Karpas-422 (cell line): ENCODE measurements around the gene AIFM2. TPM values are rescaled to one million over a fixed set of nuclear protein-coding genes. Genes with fewer than 3 reads are reported as not detected.

Experiments used
- DNase-seq: peaks from one replicate; pipeline ENCODE4 v3.0.0-alpha.2; 2015
- H2AFZ ChIP-seq: fragments of 200-600 bp; sonication (generic); 2 replicates; pipeline ENCODE4 v1.6.1; 2014; ENCODE audit warnings: antibody characterized with exemption, low read length, mixed read lengths
- H3K27ac ChIP-seq: fragments of 200-600 bp; sonication (generic); 2 replicates; pipeline ENCODE4 v1.5.1; 2014; ENCODE audit warnings: mild to moderate bottlenecking, low read length, moderate library complexity
- H3K27me3 ChIP-seq: fragments of 200-600 bp; sonication (generic); 2 replicates; pipeline ENCODE4 v1.6.1; 2014; ENCODE audit warnings: low read length, mixed read lengths
- H3K36me3 ChIP-seq: fragments of 200-600 bp; sonication (generic); 2 replicates; pipeline ENCODE4 v1.6.1; 2014; ENCODE audit warnings: low read length, mixed read lengths; ENCODE audit not compliant: insufficient read depth
- H3K4me1 ChIP-seq: fragments of 200-600 bp; sonication (generic); 2 replicates; pipeline ENCODE4 v1.6.1; 2014; ENCODE audit warnings: mild to moderate bottlenecking, low read length, mixed read lengths
- H3K4me2 ChIP-seq: fragments of 200-600 bp; sonication (generic); 2 replicates; pipeline ENCODE4 v1.6.1; 2014; ENCODE audit warnings: low read length, low read depth, mild to moderate bottlenecking; ENCODE audit not compliant: poor library complexity, severe bottlenecking
- H3K4me3 ChIP-seq: fragments of 200-600 bp; sonication (generic); 2 replicates; pipeline ENCODE4 v1.5.1; 2014; ENCODE audit warnings: mild to moderate bottlenecking, antibody characterized with exemption, low read length, mixed read lengths
- H3K79me2 ChIP-seq: fragments of 200-600 bp; sonication (generic); 2 replicates; pipeline ENCODE4 v1.6.1; 2014; ENCODE audit warnings: mild to moderate bottlenecking, low read length, mixed read lengths
- H3K9ac ChIP-seq: fragments of 200-600 bp; sonication (generic); 2 replicates; pipeline ENCODE4 v1.6.0; 2014; ENCODE audit warnings: low read length
- H3K9me2 ChIP-seq: fragments of 200-600 bp; sonication (generic), shearing (Covaris generic); replicated peaks from 2 replicates; pipeline ENCODE4 v1.6.0; 2014; ENCODE audit warnings: mild to moderate bottlenecking, low read length, moderate library complexity; ENCODE audit not compliant: insufficient read depth
- H3K9me3 ChIP-seq: fragments of 300-700, 200-600 bp; sonication (generic); 2 replicates; pipeline ENCODE4 v1.6.1; 2014; ENCODE audit warnings: low read length, mixed read lengths
- H4K20me1 ChIP-seq: fragments of 200-600 bp; sonication (generic); 2 replicates; pipeline ENCODE4 v1.6.1; 2014; ENCODE audit warnings: mild to moderate bottlenecking, antibody characterized with exemption, low read length, low read depth; ENCODE audit not compliant: insufficient read depth
- total RNA-seq: library from RNA; depleted of rRNA; stranded (reverse); fragments of >200 nt; shearing (Covaris generic); gene quantifications from 2 replicates; pipeline ENCODE4 v1.2.3, GENCODE V29; 2014; ENCODE audit warnings: low replicate concordance

Gene AIFM2
- total RNA-seq, 1 experiment from 2014 or later = 5.7 TPM

DNA sequence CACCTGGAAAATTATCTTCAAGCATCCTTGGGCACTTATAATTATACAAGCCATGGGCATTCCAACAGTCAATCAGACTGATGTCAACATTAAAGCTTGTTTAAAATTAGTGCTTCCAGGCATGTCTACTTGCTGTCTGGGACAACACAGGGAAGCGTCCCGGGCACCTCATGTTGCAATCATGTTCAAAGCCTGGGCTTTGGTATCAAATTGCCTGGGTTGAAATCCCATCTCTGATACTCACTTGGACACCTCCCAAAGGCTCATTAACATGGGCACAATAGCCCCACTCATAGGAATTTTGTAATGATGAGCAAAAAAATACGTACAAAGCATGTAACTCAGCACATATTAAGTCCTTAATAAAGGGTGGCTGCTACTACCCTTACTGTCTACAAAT is 14.4 kb downstream of the AIFM2 start:
- Histone ChIP-seq H3K4me2 (no peak overlapping the region), H3K9ac (no peak overlapping the region), H2AFZ (no peak overlapping the region), H3K79me2 (no peaks in the 10 kb centered on the region), H3K4me3 (no peak overlapping the region), H3K27ac (no peak overlapping the region), H3K9me3 (no peaks in the 10 kb centered on the region), H3K9me2 (no peaks in the 10 kb centered on the region), H4K20me1 (no peaks in the 10 kb centered on the region), H3K27me3 (no peaks in the 10 kb centered on the region), H3K36me3 (peaks cover 11% of the 10 kb centered on the region; the same call in 1 of the 2 replicates), H3K4me1 (no peaks in the 10 kb centered on the region)
- no peak for DNase-seq

- Histone ChIP-seq H3K36me3 (peaks cover 11% of the 10 kb centered on the region; the same call in 1 of the 2 replicates), H3K79me2 (no peaks in the 10 kb centered on the region), H2AFZ (no peak overlapping the region), H3K4me2 (no peak overlapping the region), H3K27ac (no peak overlapping the region), H3K9me2 (no peaks in the 10 kb centered on the region), H4K20me1 (no peaks in the 10 kb centered on the region), H3K4me3 (no peak overlapping the region), H3K4me1 (no peaks in the 10 kb centered on the region), H3K9me3 (no peaks in the 10 kb centered on the region), H3K27me3 (no peaks in the 10 kb centered on the region), H3K9ac (no peak overlapping the region)
- no peak for DNase-seq
Measured at GRCh38 chr10:70117646-70118045, 15.0 kb downstream of the AIFM2 start.

DNA sequence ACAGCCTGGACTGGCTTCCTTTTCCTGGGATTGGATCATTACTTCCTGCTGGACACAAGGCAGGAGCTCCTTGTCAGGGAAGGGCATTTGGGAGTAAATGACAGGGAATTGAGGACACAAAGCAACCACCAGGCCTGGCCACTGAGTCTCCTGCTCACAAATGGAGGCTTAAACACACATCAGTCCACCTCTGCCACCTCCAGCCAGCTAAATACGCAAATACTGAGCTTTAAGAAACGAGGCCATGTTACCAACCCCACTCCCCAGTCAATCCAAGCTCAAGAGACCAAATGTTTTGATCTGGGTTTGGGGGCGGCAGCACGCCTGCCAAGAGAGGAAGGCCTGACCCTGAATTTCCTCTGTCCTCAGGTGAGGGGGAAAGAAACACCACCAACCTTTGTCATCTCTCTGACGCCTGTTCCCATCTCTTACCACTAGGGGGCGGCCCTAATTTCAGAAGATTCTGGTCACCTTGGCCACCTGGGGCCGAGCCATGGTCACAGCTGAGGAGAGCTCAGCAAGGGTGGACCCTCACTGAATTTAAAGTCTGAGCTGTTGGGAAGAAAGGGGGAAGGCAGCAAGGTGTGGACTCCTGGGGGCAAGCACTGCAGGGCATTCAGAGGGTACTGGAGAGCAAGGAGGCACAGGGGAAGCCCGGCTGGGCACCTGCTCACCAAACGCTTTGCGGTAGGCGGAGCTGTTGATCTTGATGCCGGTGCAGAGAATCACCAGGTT is 16.5 kb downstream of the AIFM2 start:
- Histone ChIP-seq H3K4me1 (no peaks in the 10 kb centered on the region), H3K36me3 (peaks cover 11% of the 10 kb centered on the region; the same call in 1 of the 2 replicates), H3K27ac (no peak overlapping the region), H4K20me1 (no peaks in the 10 kb centered on the region), H3K9me3 (no peaks in the 10 kb centered on the region), H2AFZ (no peak overlapping the region), H3K27me3 (no peaks in the 10 kb centered on the region), H3K9ac (no peak overlapping the region), H3K4me3 (no peak overlapping the region), H3K9me2 (no peaks in the 10 kb centered on the region), H3K4me2 (no peak overlapping the region), H3K79me2 (no peaks in the 10 kb centered on the region)
- DNase-seq = peak; percentile 76

GRCh38 chr10:70114902-70115301 is 17.7 kb downstream of the AIFM2 start:
- no peak for DNase-seq
- Histone ChIP-seq H3K4me1 (no peaks in the 10 kb centered on the region), H3K9me2 (no peaks in the 10 kb centered on the region), H3K4me3 (no peak overlapping the region), H3K9me3 (no peaks in the 10 kb centered on the region), H3K36me3 (peaks cover 10% of the 10 kb centered on the region; the same call in 1 of the 2 replicates), H3K4me2 (no peak overlapping the region), H4K20me1 (no peaks in the 10 kb centered on the region), H2AFZ (no peak overlapping the region), H3K27me3 (no peaks in the 10 kb centered on the region), H3K79me2 (no peaks in the 10 kb centered on the region), H3K27ac (no peak overlapping the region), H3K9ac (no peak overlapping the region)

DNA sequence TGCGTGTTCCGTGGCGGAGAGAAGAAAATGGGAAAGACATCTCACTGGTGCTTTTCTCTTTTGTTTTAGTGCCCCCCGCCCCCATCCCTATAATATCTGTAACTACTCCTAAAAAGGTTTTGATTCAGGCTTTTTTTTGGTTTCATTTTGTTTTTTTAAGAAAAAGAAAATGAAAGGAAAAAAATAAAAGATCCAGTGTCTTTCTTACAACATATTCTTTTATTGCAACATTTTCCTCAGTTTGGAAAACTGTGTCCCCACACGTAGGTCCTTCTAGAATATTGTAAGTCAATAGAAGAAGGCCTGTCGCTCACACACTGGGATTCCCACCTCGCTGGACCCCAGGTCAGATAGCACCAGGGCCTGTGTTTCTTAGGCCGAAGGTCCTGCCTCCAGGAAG is 20.6 kb downstream of the AIFM2 start:
- no peak overlapping the region for H3K9ac ChIP-seq
- H3K9me2 ChIP-seq = no peaks in the 10 kb centered on the region
- no peaks in the 10 kb centered on the region for H3K4me1 ChIP-seq
- H3K9me3 ChIP-seq = no peaks in the 10 kb centered on the region
- no peak overlapping the region for H3K27ac ChIP-seq
- H3K4me2 ChIP-seq = no peak overlapping the region
- H3K4me3 ChIP-seq = no peak overlapping the region
- no peaks in the 10 kb centered on the region for H3K79me2 ChIP-seq
- H2AFZ ChIP-seq = no peak overlapping the region
- H3K27me3 ChIP-seq = no peaks in the 10 kb centered on the region
- no peak for DNase-seq
- 0 out of 2 replicates have a peak, but pooled peaks cover 7% of the 10 kb centered on the region for H3K36me3 ChIP-seq
- H4K20me1 ChIP-seq = no peaks in the 10 kb centered on the region

DNA sequence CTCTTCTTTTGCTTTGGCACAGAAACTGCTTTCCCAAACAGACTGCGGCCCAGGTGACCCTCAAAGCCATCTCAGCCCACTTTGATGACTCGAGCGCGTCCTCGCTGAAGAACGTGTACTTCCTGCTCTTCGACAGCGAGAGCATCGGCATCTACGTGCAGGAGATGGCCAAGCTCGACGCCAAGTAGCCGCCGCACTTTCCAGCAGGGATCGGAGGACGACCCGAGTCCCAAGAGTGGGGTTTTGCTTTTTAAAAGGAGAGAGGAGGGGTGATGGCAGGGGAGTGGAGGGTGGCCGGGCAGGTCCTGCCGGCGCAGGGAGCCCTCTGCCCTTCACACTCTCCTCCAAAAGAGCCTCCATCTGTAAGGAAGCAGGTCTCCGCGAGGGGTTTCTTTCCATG is 21.1 kb downstream of the AIFM2 start:
- Histone ChIP-seq H3K4me2 (no peak overlapping the region), H3K27ac (no peak overlapping the region), H3K4me3 (no peak overlapping the region), H3K4me1 (no peaks in the 10 kb centered on the region), H3K9me3 (no peaks in the 10 kb centered on the region), H3K27me3 (no peaks in the 10 kb centered on the region), H3K79me2 (no peaks in the 10 kb centered on the region), H4K20me1 (no peaks in the 10 kb centered on the region), H3K9me2 (no peaks in the 10 kb centered on the region), H3K36me3 (0 out of 2 replicates have a peak, but pooled peaks cover 7% of the 10 kb centered on the region), H3K9ac (no peak overlapping the region), H2AFZ (no peak overlapping the region)
- DNase-seq = no peak

DNA sequence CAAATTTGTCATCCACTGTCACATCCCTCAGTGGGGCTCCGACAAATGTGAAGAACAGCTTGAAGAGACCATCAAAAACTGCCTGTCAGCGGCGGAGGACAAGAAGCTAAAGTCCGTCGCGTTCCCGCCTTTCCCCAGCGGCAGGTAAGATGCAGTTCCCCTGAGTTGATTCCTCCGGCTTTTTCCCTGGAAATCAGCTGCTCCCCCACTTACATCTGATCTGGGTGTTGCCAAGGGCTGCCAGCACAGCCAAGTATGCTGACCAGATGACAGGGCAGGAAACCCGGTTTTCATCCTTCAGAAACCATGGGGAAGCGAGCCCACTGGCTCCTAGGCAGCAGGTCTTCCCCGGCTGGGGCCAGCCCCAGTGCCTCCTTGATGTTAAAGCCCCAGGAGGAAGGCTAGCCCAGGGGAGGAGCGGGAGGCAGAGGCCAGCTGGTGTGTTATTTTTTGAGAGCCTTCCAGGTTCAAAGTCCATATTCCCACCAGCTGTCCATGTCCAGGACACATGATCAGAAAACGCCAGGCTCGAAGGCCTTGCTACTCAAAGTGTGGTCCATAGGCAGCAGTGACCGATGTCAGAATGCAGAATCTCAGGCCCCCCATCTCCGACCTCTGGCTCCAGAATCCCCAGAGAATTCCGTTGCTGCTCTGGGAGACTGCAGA is 23.4 kb downstream of the AIFM2 start:
- Histone ChIP-seq H4K20me1 (no peaks in the 10 kb centered on the region), H3K27me3 (no peaks in the 10 kb centered on the region), H3K4me2 (no peak overlapping the region), H3K79me2 (no peaks in the 10 kb centered on the region), H3K4me3 (no peak overlapping the region), H3K9me3 (no peaks in the 10 kb centered on the region), H2AFZ (no peak overlapping the region), H3K9ac (no peak overlapping the region), H3K27ac (no peak overlapping the region), H3K36me3 (0 out of 2 replicates have a peak, but pooled peaks cover 3% of the 10 kb centered on the region), H3K9me2 (no peaks in the 10 kb centered on the region), H3K4me1 (no peaks in the 10 kb centered on the region)
- no peak for DNase-seq

DNA sequence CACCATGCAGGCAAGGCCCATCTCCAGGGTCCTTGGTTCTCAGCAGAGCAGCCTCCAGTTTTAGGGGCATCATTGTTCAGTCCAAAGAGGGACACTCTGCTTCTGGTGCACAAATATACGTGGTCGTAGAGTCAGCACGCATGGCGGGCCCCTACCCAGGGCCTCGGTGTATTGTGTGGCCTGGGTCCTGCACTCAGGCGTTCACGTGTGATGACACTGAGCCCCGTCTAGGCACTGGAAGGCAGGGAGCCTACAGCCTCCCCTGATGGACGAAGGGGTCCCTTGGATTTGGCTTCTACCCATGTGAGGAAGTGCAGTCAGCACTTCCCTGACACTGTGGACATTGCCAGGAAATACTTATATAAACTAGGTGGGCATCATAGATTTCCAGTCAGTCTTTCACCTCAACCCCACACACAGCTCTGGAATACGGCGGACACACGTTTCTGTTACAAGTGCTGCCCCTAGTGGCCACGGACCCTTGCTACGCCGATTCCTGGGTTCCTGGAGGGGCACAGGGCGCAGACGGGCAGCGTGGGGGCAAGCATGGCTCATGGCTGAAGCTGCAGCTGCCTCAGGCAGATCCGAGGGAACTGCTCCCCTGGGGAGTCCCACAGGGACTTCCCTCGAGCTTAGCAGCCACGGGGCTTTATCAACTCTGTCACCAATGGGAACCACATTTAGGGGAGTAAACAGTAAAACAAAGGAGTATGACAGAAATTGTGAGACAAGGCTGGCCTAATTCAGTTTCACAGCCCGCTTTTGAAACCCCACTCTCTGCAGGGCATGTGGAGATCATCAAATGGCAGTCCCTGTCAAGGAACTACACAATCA is 25.4 kb downstream of the AIFM2 start:
- Histone ChIP-seq H3K36me3 (no peaks in the 10 kb centered on the region), H3K27me3 (no peaks in the 10 kb centered on the region), H3K4me2 (no peak overlapping the region), H4K20me1 (no peaks in the 10 kb centered on the region), H3K27ac (no peak overlapping the region), H3K79me2 (no peaks in the 10 kb centered on the region), H3K9ac (no peak overlapping the region), H2AFZ (no peak overlapping the region), H3K4me3 (no peak overlapping the region), H3K4me1 (no peaks in the 10 kb centered on the region), H3K9me2 (no peaks in the 10 kb centered on the region), H3K9me3 (no peaks in the 10 kb centered on the region)
- DNase-seq = peak; percentile 78
